Measurements from ENCODE around the gene AP3S2. TPM values are rescaled to one million over a fixed set of nuclear protein-coding genes. Genes with fewer than 3 reads are reported as not detected.
"Not testable (repeated sequence)": the region's sequence is repeated elsewhere in the genome, so short reads cannot be mapped to it uniquely, and the experiment has no call there.

Gene AP3S2
- total RNA-seq, 1 donor from 2014 or later = 42.2 TPM

DNA sequence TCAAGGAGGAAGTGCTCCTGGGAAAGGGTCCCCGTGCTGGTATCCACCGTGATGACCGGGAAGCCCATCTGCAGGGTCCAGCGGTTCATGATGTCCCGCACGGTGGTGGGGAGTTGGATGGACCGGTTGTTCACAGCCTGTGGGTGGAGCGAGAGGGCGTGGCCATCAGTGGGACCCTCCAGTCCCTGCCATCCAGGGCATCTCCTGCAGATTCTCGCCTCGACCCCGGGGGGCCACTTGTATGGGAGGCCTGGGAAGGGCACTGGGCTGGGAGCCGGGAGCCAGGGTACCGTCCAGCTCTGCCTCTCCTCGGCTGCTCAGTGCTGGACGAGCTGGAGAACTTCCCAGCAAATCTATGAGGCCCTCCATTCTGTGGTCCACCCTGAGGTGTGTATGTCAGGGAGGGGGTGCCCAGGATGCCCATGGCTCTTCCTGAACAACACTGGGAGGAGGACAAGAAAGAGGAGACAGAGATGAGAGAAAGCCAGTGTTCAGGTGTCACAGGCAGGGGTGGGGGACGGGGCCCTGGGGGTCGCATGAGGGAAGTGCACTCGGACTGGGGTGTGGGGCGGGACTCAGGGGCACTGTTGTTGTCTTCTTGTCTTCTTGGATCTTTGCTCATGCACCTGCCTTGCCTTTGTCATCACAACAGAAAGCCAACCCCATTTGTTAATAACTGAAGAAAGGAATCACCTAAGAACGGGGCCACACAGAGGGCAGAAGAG is 92.2 kb downstream of the AP3S2 start:
- DNase-seq (ENCODE audit: low read depth in 2 of 2) = no peak

- DNase-seq (ENCODE audit: low read depth in 2 of 2) = no peak
Observed at GRCh38 chr15:89799918-89800498, 93.8 kb downstream of the AP3S2 start.

DNA sequence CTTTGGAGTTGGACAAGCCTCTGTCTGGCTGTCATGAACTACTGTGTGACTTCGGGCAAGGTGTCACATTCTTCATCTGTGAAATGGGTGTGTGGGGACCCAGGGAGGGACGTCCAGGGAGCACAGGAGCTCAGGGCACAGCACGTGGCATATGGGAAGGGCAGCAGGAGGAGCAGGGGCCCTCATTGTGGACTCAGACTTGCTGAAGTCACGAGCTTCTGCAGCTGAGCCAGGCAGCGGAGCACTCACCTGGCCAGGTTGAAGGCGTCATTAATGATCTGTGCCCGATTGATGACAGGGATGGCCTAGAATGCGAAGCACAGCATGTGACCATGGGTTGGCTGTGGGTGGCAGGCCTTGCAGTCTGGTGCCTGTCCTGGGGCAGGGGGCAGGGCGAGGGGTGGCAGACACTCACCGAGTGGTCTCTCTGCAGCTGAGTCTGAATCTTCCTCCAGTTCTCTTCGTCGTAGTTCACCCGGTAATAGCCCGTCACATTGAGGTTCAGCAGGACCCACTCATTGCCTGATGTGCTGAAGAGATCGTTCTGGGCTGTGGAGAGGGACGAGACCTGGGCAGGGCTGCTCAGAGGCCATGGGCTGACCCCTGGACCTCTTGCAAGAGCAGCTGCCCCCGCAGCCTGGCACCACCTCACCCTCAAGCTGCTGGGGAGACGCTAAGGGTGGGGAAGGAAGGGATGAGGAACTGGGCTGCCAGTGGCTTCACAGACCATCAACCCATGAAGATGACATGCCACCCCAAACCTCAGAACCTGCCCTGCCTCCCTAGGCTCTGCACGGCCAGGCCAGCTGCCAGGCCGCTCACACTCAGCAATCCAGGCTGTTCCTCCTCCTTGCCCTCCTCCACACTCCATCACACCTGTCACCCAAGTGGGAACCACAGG is 94.5 kb downstream of the AP3S2 start:
- DNase-seq (ENCODE audit: low read depth in 2 of 2) = no peak

DNA sequence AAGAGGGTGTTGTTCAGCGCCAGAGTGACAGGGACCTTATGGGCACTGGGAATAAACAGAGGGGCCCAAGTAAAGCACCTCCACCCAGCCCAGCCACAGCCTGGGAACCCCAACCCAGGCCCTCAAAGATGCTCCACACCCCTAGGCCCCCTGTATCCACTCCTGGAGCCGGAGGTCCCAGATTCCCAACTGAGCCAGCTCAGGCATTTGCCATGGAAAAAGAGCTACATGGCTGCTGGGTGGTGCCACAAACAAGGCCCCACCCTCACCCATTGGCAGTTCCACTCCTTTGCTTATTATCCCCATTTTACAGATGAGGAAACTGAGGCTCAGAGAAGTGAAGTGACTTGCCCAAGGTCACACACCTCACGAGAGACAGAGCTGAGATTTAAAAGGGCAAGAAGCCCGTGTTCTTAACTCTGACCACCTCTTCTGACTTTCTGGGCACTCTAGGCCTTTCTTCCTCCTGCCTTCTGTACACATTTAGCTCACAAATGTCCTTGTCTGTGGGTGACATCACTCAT is 96.1 kb downstream of the AP3S2 start:
- DNase-seq (ENCODE audit: low read depth in 2 of 2) = no peak

DNA sequence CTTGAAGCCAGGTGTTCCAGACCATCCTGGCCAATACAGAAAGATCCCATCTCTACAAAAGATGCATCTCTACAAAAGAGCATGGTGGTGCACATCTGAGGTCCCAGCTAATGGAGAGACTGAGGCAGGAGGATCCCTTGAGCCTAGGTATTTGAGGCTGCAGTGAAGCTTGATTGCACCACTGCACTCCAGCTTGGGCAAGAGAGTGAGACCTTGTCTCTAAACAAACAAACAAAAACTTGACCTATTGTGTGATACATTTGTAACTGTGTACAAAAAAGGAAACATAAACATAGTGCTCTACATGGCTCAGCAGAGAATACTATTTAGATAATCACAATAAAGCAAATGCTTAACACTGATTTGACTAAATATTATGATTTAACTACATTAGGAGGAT is 97.8 kb downstream of the AP3S2 start:
- no peak for DNase-seq (ENCODE audit: low read depth in 2 of 2)

DNA sequence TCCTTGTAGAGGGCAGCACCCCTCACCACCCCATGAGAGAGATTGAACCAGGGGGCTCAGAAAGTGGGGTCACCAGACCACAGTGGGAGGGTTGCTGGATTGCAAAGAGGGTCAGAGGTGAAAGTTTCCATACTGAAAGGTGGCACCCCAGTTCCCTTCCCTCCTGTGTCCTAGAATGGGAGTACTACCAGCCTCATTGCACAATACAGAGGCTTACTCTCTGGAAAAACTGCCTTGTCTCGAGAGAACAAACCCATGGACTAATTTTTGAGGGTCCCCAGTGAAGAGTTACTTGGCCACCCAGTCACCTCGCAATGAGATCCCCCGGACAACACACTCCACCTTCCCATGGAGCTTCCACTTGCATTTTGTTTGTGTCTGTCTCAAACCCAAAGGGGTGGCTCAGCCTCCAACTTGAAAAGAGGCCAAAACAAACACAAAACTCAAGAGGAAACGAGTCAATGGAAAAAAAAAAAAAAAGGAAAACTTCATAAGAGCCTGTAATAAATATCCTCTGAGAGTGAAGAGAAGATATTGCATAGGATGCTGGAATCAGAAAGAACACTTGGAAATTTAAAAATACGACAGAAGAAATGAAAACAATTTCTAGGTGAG is 99.1 kb downstream of the AP3S2 start:
- DNase-seq (ENCODE audit: low read depth in 2 of 2) = peak; percentile 82 to 86

GRCh38 chr15:89792106-89792805 is 101.5 kb downstream of the AP3S2 start:
- no peak for DNase-seq (ENCODE audit: low read depth in 2 of 2)

DNA sequence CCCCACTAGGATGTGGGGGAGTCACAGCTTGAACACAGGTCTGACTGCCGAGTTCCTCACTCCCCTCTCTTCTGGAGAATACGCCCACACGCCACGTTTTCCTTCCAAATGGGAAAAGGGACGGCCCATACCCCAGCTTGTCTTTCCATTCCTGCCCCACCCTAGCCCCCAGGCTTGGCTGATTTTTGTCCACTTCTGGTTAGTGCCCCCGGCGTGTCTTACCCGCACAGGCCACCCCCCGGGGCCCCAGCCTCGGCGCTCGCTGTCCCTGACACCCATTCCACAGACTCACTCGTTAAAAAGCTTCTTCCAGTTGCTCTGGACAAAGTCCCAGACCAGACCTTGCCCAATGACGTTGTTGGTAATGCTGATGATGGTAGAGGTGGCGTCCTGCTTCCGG is 103.1 kb downstream of the AP3S2 start:
- DNase-seq (ENCODE audit: low read depth in 2 of 2) = no peak

DNA sequence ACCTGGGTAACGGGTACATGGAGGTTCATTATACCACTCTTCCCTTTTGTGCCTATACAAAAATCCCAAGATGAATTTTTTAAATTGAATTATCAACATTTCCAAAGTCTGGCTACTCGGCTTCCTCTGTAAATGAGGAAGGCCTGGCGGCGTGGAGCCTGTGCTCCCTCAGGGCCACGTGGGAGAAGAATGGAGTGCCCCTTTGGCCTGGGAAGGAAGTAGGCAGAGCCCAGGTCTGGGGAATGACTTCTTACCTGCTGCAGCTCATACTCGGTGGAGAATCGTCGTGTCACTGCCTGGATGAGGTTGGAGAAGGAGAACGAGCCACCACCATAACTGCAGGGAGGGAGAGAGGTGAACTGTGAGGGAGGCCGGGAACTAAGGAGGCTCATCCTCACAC is 103.6 kb downstream of the AP3S2 start:
- DNase-seq (ENCODE audit: low read depth in 2 of 2) = no peak

GRCh38 chr15:89788585-89788984 is 105.2 kb downstream of the AP3S2 start:
- not testable (repeated sequence) for DNase-seq (ENCODE audit: low read depth in 2 of 2)

GRCh38 chr15:89787944-89788343 is 105.8 kb downstream of the AP3S2 start:
- DNase-seq (ENCODE audit: low read depth in 2 of 2) = no peak

- no peak for DNase-seq (ENCODE audit: low read depth in 2 of 2)
Observed at GRCh38 chr15:89785774-89786140, 108.0 kb downstream of the AP3S2 start.

DNA sequence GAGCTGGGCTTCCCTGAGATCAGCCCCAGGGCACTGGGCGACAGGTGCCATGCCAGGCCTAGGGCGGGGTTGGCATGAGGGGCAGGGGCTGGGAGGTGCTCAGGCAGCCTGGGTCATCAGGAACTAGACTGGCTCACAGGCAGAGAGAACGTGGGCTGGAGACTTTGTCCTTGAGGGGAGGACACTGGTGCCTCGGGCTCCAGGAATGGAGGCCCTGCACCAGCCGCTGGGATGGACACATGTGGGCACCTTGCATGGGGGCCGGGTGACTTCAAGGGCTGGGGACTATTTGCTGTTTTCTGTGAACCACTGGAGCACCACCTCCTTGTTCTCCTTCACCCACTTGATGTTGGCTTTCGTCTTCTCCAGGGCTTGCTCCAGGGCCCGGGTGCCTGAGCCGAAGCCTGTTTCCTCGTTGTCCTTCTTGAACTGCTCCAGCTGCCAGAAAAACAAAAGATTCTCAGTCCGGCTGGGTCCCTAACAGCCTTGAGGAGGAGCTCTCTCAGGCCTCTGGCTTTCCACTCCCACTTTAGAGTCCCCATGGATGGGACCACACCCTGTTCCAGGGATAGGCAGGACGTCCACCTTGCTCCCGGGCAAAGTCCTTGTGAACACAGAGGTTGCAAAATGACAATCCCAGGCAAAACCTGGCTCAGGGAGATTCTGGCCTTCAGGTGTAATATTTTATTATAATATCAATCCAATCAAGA is 108.6 kb downstream of the AP3S2 start:
- DNase-seq (ENCODE audit: low read depth in 2 of 2) = no peak

DNA sequence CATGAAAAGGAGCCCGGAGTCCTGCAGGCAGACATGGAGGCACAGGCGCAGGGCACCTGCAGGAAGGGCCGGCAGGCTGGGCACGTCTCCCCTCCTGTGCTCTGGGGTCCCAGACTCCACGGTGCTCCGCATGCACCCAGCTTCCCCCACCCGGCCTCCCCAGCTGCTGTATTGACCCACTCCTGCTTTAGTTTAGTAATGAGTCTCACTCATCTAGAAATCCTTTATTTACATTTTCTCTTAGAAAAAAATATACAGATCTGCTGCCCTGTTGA is 109.2 kb downstream of the AP3S2 start:
- DNase-seq (ENCODE audit: low read depth in 2 of 2) = no peak

DNA sequence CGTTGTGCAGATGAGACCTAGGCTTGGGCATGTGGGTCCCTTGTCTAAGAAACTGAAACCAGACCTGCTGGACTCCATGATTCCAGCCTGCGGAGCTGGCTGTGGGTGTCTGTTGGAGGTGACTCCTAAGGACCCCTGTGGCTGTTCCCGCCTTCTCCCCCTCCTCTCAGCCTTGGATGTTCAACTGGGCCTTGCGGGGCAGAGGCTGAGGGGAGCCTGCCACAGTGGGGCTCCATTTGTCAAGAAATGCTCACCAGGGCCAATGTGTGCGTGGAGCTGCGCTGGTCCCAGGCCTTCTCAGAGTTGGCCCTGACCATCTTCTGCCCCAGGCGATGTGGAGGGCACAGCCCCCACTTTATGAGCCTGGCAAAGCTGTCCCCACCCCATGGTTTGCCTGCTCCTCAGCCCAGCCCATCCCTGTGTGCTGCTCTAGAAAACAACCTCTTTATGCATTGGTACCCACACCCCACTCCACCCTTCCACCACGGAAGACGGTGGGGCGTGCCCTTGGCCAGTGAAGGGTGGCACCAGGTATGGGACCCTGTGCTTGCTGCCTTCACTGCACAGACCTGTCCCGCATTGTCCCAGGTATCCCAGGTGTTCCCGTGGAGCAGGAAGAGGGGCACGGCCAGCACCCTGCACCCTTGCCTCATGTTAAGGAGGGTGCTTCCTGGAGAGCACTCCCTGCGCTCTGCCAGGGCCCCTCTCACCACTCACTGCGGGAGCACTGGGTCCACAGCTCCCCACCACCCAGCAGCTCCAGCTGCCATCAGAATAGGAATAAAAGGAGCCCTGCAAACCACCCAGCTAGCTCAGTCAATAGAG is 109.7 kb downstream of the AP3S2 start:
- DNase-seq (ENCODE audit: low read depth in 2 of 2) = no peak

- no peak for DNase-seq (ENCODE audit: low read depth in 2 of 2)
Observed at GRCh38 chr15:89783111-89783860, 110.5 kb downstream of the AP3S2 start.

GRCh38 chr15:89782619-89782950 is 111.2 kb downstream of the AP3S2 start:
- not testable (repeated sequence) for DNase-seq (ENCODE audit: low read depth in 2 of 2)

GRCh38 chr15:89781891-89782618 is 111.7 kb downstream of the AP3S2 start:
- DNase-seq (ENCODE audit: low read depth in 2 of 2) = no peak

- no peak for DNase-seq (ENCODE audit: low read depth in 2 of 2)
Observed at GRCh38 chr15:89781055-89781454, 112.7 kb downstream of the AP3S2 start.

All from dermis microvascular lymphatic vessel endothelial cell (primary cell).